ENCODE results near the gene CADPS. TPM values are rescaled to one million over a fixed set of nuclear protein-coding genes. Genes with fewer than 3 reads are reported as not detected.
A peak's percentile ranks its signal among the peaks of the same experiment; 100 is the strongest.

CADPS gene
- total RNA-seq, 1 donor from 2014 or later: 1.3 TPM

GRCh38 chr3:62758296-62759066 is 116.7 kb downstream of the CADPS start:
- Histone ChIP-seq H3K27me3 (ENCODE audit: control insufficient read depth, insufficient read depth, low read length) (no peaks in the 10 kb centered on the region), H3K36me3 (ENCODE audit: control insufficient read depth, insufficient read depth, low read length) (no peaks in the 10 kb centered on the region), H3K4me3 (ENCODE audit: low read depth, low read length) (no peak overlapping the region)
- no peak for TF ChIP-seq CTCF (IDR thresholded peaks at IDR 0.05; ENCODE audit: insufficient read depth, low read length, severe bottlenecking)
- FAIRE-seq (no peak), DNase-seq (ENCODE audit: low read depth) (no peak)

- no peak for FAIRE-seq
- no peak for TF ChIP-seq CTCF (IDR thresholded peaks at IDR 0.05; ENCODE audit: insufficient read depth, low read length, severe bottlenecking)
- no peak for DNase-seq (ENCODE audit: low read depth)
- no peak overlapping the region for H3K4me3 ChIP-seq (ENCODE audit: low read depth, low read length)
- H3K36me3 ChIP-seq (ENCODE audit: control insufficient read depth, insufficient read depth, low read length): no peaks in the 10 kb centered on the region
- H3K27me3 ChIP-seq (ENCODE audit: control insufficient read depth, insufficient read depth, low read length): no peaks in the 10 kb centered on the region
Observed at GRCh38 chr3:62757045-62757444, 118.2 kb downstream of the CADPS start.

- FAIRE-seq: no peak
- TF ChIP-seq CTCF (IDR thresholded peaks at IDR 0.05; ENCODE audit: insufficient read depth, low read length, severe bottlenecking): no peak
- H3K36me3 ChIP-seq (ENCODE audit: control insufficient read depth, insufficient read depth, low read length): no peaks in the 10 kb centered on the region
Observed at GRCh38 chr3:62755285-62755684, 119.9 kb downstream of the CADPS start.

GRCh38 chr3:62749657-62750056 is 125.6 kb downstream of the CADPS start:
- DNase-seq (ENCODE audit: low read depth): no peak
- TF ChIP-seq CTCF (IDR thresholded peaks at IDR 0.05; ENCODE audit: insufficient read depth, low read length, severe bottlenecking): no peak
- no peak overlapping the region for H3K4me3 ChIP-seq (ENCODE audit: low read depth, low read length)
- no peak for FAIRE-seq
- H3K36me3 ChIP-seq (ENCODE audit: control insufficient read depth, insufficient read depth, low read length): no peaks in the 10 kb centered on the region
- H3K27me3 ChIP-seq (ENCODE audit: control insufficient read depth, insufficient read depth, low read length): peaks cover 2% of the 10 kb centered on the region

More at GRCh38 chr3:62755285-62755684, 119.9 kb downstream of the CADPS start:
- no peak overlapping the region for H3K4me3 ChIP-seq (ENCODE audit: low read depth, low read length)
- peak; percentile 90 for DNase-seq (ENCODE audit: low read depth)
- no peaks in the 10 kb centered on the region for H3K27me3 ChIP-seq (ENCODE audit: control insufficient read depth, insufficient read depth, low read length)

GRCh38 chr3:62749130-62749529 is 126.1 kb downstream of the CADPS start:
- DNase-seq (ENCODE audit: low read depth): no peak
- Histone ChIP-seq H3K36me3 (ENCODE audit: control insufficient read depth, insufficient read depth, low read length) (no peaks in the 10 kb centered on the region), H3K27me3 (ENCODE audit: control insufficient read depth, insufficient read depth, low read length) (peaks cover 2% of the 10 kb centered on the region), H3K4me3 (ENCODE audit: low read depth, low read length) (no peak overlapping the region)
- no peak for FAIRE-seq
- TF ChIP-seq CTCF (IDR thresholded peaks at IDR 0.05; ENCODE audit: insufficient read depth, low read length, severe bottlenecking): no peak

- no peak for TF ChIP-seq CTCF (IDR thresholded peaks at IDR 0.05; ENCODE audit: insufficient read depth, low read length, severe bottlenecking)
- H3K4me3 ChIP-seq (ENCODE audit: low read depth, low read length): no peak overlapping the region
- FAIRE-seq (no peak), DNase-seq (ENCODE audit: low read depth) (no peak)
- H3K36me3 ChIP-seq (ENCODE audit: control insufficient read depth, insufficient read depth, low read length): no peaks in the 10 kb centered on the region
- no peaks in the 10 kb centered on the region for H3K27me3 ChIP-seq (ENCODE audit: control insufficient read depth, insufficient read depth, low read length)
Observed at GRCh38 chr3:62737449-62737848, 137.8 kb downstream of the CADPS start.

All from bronchial epithelial cell (primary cell).